Fibroblast of upper back skin (primary cell): ENCODE measurements around the gene LZTS3.
"Not testable (repeated sequence)": the region's sequence is repeated elsewhere in the genome, so short reads cannot be mapped to it uniquely, and the experiment has no call there.

ENCODE experiments used
- DNase-seq: peaks from one replicate; pipeline ENCODE4 v3.0.0-alpha.2; 2013

Gene LZTS3

DNA sequence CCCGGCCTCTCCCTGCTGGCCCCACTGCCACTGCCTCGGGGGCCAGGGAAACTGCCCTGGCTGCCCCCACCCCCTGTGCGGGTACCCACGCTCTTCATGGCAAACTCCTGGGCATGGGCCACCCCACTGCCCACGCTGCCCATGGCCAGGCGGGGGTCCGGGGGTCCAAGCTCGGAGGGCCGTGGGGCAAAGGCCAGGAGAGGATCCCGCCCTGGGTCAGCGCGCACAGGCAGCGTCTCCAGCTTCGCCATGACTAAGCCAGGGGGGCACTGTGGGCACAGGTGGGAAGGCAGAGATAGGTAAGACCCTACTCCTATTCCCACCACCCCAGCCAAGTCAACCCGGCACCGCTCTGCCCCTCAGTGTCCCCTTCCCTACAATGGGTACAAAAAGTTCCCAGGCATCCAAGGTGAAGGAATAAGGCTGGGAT, 6.4 kb downstream of the LZTS3 start:
- no peak for DNase-seq

DNA sequence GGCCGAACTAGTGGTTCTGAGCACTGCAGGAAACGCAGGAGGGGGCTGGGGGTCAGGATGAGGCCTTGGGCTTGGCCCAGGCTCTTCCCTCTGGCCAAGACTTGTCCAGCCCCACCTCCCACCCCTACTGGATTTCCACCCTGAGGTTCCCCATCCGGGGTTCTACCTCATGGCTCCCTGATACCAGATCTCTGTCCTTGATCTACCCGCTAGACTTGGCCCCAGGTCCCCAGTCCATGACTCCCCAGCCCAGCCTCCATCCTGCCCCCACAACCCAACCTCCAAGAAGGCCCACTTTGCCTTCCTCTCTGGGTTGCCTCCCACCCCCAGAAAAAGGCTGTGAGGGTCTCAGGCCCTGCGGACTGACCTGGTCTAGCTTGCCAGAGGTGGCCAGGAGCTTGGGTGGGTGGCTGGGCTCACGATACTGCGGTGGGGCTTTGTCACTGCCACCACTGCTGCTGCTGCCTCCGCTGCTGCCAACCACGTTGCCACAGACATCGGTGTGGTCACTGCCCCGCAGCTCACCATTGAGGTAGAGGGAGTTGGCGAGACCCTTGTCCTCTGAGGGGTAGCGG, 6.9 kb downstream of the LZTS3 start:
- DNase-seq, result no peak

DNA sequence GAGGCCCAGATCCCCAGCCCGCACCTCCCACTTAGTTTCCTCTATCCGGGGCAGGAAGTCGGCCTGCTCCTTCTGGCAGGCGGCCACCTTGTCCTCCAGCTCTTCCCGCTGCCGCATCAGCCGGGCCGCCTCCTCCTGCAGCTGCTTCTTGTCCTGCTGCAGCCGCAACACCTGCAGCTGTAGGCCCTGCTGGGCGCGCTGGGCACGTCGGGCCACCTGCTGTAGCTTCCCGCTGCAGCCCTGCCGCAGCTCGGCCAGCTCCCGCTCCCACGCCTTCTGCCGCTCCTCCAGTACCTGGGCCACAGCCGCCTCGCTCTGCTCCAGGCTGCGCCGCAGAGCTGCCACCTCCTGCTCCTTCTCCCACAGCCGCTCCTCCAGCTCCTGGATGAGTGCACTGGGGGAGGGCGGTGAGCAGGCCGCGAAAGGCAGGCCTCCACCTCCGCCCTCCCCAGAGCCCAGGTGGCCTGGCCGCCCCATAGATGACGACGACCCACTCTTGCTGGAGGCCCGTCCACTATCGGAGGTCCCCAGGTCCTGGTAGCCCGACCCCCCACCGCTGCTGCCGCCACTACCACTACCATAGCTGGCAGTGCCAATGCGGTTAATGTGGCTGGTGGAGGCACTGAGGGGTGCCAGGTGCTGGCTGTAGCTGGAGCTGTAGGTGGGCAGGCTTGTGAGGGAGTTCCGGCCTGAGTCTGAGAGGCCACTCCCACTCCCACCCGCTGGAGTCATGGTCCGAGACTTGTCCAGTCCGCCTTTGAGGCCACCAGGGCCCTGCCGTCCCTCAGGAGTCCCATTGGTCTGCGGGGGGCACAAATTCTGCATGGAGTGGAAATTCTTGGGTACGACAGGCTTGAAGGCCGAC, 7.6 kb downstream of the LZTS3 start:
- peak; percentile 40 for DNase-seq

DNA sequence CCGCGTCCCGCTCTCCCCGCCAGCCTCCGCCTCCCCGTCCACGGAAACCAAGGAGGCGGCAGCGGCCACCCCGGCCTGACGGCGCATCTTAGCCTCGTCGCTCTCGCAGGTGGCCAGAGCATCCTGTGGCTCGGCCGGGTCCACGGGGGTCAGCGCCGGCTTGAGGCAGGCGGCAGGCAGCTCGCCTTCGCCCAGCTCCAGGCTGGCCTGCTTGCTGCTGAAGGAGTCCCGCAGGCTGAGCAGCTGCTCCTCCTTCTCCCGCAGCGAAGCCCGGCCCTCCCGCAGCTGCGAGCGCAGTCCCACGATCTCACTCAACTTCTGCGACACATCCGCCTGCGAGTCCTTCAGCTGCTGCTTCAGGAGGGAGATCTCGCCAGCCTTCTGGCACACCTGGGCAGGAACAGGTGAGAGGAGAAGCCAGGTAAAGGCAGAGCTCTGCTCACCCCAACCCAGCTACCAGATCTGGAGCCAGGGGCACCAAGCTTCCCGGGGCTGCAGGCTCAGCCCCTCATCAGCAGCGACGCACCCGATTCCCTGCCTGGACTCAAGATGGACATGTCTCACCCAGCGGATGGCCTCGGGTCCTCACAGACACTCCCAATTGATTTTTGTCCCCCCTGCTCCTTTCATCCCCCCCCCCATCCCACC, 8.5 kb downstream of the LZTS3 start:
- DNase-seq, result no peak

DNA sequence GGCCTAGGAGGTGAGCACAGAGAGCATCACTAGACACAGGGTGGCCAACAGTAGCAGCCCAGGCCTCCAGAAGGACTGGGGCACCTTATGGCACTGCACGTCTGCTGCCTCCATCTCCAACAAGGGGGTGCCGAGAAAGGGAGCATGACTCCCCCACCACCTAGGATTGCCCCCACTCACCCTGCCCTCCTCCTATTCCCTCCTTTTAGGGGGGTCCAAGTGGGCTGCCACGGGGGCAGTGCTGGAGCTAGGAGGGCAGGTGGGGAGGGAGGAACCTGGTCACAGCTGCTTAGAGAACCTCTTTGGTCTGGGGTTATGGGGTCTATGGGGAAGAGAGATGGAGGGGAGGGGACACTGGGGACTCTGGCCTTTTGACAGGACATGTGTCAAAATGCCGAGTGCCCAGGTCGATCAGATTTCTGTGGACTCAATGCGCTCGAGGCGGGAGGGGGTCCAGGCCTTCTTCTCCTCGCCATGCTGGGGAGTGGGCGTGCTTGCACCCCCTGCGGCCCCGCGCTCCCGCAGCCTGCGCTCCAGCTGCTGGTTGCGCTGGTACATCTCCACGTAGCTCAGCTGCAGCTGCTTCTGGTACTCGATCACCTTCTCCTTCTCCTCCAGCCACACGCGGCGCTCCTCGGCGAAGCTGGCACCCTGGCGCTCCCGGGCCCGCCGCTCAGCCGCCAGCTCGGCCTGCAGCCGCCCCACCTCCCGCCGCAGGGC, 9.1 kb downstream of the LZTS3 start:
- no peak for DNase-seq

DNA sequence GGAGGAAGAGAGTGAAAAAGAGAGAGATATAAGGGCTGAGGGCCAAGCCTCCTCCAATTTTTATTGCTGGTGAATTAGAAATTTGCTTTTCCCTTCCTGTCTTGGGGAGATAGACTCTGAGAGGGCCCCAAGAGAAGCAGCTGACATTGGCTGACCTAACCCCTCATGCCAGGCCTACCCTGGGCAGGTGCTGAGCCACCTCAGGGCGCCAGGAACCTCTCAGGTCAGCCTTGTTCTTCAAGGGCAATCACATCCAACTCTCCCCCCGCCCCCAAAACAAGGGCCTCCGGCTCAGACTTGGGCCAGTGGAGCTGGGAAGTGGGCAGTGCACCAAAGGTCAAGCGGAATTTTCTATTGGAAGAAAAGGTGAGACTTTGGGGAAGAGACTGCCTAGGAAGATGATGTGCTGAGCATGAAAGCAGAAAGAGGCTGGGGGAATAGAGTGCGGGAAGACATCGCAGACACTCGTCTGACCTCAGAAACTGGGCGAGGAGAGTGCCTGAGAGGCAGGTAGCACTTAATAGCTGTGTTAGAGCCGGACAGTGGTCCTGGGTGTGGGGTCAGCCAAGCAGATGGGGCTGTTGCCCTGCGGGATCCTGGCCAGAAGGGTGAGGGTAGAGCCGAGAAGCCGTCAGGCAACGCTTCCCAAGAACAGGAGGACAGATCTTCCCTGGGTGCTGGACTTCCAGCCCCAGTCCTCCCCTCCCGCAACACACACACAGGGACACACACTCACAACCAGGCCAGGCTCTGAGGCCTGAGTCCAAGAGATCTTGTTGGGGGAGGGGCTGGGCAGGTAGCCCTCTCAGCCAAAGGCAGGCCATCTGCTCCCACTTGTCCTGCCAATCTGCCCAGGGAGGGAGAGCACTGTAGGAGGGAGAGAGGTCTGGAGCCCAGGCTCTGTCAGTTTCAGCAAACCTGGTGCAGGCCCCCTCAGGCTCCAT, 10.0 kb downstream of the LZTS3 start:
- no peak for DNase-seq

DNA sequence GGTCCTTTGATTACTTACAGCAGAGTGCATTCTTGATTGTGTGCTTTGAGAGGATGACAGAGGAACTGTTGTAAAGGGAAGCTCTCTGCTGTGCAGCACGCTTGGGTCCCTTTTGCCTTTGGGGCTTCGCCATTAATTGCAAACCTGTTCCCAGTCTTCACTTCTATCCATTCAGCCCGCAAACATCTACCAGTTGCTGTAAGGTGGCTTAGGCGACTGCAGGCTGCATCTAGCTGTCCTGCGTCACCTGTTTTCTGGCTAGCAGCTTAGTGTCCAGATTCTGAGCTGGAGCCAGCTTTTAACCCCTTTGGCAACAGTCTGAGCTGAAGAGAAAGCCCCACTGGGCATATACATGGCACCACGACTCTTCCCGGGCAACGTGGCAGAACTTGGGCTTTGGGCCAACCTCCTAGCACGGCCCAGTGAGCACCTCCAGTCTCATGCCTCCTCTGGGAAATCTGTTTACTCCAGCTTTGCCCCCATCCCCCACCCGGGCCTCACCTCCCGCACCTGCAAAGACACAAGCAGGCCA, 11.2 kb downstream of the LZTS3 start:
- DNase-seq, result no peak

DNA sequence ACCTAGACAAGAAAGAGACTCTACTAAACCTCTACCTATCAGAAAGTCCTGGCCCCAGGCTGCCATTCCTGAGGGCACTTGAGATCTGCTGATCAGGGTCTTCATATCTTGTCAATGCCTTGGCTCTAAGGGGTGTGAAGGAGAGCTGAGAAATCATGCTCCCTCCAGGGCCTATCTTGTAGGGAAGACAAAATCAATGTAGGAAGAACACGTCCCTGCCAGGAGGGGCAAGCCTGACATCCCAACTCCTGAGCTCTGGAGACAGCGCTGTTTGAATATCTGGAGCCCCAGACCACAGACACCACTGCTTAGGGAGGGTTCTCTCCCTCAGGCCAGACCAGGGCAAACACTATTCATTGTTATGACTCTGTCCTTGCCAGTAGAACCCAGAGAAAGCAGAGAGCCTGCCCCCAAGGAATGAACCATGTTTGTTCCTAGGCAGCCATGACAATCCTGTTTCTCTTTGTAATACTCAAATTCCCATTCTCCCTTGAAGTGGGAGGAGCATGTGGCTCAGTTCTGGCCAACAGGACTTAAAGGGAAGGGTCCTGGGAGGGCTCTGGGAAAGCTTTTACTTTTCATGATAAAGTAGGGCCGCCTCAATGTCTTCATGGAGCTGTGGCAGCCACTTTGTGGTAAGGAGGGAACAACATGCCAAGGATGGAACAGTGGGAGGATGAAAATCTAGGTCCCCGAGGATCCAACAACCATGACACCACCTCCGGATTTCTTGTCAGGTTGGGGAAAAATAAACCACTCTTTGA, 11.9 kb downstream of the LZTS3 start:
- DNase-seq, result no peak

DNA sequence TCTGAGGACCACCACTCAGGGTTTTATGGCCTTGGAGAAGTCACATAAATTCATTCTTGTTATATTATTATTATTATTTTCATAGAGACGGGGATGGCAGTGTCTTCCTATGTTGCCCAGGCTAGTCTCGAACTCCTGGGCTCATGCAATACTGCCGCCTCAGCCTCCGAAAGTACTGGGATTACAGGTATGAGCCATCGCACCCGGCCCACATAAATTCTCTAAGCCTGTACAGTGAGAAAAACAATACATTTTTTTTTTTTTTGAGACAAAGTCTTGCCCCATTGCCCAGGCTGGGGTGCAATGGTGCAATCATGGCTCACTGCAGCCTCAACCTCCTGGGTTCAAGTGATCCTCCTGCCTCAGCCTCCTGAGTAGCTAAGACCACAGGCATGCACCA, 12.9 kb downstream of the LZTS3 start:
- DNase-seq, result no peak

DNA sequence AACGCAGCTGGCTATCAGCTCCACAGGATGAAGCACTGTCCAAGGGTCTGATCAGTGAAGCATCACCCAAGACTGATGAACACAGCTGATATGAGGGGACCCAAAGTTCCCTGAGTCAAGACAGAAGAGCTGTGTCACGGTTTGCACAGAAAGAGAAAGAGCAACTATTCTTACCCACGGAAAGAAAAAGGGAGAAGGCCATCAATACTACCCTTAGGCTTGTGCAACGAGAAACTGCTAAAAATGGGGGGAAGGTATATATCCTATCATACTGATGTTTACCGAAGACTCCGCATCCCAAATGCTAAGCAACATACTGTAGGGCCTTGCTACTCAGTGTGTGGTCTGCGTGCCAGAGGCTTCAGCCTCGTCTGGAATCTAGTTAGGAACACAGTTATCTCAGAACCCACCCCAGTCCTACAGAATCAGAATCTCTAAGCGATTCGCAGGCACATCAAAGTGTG, 14.3 kb downstream of the LZTS3 start:
- peak; percentile 15 for DNase-seq

DNA sequence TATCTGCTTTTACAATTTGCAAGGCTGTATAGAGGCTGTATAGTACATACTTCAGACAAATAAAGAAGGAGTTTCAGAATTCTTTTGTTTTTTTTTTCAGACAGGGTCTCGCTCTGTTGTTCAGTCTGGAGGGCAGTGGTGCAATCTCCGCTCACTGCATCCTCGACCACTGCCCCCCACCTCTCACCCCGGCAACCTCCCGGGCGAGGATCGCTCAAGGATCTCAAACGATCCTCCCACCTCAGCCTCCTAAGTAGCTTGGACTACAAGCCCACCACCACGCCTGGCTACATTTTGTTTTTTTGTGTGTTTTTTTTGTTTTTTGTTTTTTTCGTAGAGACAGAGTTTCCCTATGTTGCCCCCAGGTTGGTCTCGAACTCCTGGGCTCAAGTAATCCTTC, 15.5 kb downstream of the LZTS3 start:
- DNase-seq, result no peak

DNA sequence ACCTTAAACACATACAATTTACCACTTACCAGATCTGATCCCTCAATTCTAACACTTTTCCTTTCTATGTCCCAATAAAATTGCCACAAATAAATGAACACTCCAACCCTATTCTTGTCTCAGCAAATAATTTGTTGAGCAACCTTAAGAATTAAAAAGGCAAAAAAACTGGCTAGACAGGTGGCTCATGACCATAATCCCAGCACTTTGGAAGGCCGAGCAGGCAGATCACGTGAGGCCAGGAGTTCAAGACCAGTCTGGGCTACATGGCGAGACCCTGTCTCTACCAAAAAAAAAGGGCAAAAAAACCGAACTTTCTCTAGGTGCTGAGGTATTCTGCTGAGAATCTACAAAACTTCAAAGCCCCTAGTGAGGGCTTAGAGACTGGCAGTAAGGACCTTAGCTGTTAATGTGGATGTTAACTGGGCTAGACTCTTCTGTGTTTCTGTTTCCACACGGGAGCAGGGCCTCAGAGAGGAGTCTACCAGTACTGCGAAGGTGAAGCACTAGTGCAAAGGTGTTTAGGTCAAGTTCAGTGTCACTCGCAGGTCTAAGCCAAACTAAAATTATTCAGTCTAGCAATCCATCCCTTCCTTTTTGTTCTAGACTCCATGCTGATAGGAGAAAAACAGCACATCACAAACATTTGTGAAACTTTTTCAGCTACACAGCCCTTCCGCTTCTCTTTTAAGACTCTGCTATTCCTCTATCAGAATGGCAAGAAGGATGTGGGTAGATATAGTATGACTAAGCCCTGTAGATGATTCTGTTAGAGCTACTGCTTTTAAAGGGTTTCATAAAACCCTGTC, 16.3 kb downstream of the LZTS3 start:
- no peak for DNase-seq

DNA sequence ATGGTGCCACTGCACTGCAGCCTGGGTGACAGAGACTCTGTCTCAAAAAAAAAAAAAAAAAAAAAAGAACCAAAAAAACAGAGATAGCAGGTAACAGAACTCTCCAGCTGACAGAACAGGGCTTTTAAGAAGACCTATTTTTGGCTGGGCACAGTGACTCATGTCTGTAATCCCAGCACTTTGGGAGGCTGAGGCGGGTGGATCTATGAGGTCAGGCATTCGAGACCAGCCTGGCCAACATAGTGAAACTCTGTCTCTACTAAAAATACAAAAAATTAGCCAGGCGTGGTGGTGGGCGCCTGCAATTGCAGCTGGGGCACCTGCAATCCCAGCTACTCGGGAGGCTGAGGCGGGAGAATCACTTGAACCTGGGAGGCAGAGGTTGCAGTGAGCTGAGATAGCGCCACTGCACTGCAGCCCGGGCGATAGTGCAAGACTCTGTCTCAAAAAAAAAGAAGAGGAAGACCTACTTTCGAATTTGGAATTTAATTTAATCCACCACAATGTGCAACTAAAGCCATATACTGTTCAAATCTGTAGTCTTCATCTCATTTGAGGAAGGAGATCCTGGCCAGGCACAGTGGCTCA, 21.2 kb downstream of the LZTS3 start:
- DNase-seq, result not testable (repeated sequence)

DNA sequence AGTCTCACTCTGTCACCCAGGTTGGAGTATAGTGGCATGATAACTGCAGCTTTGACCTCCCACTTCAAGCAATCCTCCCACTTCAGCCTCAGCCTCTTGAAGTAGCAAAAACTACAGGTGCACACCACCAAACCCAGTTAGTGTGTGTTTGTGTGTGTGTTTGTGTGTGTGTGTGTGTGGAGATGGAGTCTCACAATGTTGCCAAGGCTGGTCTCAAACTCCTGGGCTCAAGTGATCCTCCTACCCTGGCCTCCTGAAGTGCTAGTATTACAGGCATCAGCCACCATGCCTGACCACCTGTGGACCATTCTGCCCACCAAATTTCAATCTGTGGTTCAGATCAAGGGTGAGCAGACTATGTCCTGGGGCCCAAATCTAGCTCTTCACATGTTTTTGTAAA, 22.4 kb downstream of the LZTS3 start:
- DNase-seq, result no peak

DNA sequence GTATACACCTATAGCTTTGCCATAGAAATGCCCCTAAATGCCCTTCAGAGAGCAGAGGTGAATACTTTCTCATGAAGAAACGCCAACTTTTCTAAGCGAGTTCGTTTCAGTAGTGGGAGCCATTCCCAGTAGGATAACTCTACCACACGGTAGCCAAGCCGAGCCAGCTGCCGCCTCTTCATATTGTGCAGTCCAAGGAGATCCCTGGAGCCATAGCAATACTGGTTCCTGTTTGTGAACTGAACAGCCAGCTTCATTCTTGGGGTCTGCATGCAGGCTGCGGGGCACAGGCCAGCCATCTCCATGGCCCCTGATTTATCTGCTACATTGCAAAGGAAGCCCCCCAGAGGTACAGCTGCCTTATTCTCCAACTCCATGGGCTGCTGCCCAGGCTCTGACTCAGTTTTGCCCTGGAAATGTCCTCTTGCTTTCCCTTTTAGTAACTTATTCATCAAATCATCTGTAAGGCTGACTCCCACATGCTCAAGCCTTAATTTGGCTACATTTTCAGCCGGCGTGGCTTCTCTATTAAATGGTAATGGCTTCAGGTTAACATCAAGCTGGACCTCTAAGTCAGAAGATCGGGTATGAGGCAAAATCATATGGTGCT, 26.5 kb downstream of the LZTS3 start:
- no peak for DNase-seq

DNA sequence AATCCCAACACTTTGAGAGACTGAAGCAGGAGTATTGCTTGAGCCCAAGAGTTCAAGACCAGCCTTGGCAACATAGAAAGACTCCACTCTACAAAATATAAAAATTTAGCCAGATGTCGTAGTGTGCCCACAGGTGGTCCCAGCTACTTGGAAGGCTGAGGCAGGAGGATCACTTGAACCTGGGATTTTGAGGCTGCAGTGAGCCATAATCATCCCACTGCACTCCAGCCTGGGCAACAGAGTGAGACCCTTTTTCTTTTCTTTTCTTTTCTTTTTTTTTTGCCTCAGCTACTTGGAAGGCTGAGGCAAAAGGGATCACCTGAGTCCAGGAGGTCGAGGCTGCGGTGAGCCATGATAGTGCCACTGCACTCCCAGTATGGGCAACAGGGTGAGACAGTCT, 31.6 kb downstream of the LZTS3 start:
- DNase-seq, result no peak

DNA sequence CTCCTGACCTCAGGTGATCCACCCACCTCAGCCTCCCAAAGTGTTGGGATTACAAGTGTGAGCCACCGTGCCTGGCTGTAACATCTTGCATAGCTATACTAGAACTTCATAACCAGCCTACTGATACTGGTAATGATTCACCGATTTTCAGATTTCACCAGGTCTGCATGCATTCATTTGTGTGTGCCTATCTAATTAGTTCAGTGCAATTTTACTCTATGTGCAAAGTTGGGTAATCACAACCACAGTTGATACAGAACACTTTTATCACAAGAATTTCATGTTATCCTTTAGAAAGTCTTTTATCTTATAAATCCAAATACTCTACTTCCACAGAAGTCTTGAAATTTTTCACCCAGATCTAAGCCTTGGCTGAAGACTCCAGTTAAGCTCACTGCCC, 35.9 kb downstream of the LZTS3 start:
- no peak for DNase-seq

DNA sequence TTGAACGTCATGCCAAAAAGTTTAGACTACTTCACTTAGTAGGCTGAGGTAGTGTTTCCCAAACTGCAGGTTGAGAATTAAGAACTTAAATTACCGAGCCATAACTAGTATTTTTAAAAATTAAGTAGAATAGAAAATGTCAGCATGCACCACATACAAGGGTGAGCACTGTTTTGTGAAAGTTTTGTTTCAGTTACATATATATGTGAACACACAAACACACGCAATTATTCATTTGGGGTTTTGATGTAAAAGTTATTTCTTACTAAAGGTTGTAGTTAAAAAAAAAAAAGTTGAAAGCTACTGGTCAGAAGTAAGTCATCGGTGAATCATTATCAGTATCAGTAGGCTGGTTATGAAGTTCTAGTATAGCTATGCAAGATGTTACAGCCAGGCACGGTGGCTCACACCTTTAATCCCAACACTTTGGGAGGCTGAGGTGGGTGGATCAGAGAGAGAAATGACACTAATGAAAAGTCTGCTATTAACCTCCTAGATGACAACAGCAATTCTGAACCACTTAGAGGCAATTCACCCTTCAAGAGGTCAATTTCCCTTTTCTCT, 37.8 kb downstream of the LZTS3 start:
- DNase-seq, result no peak

DNA sequence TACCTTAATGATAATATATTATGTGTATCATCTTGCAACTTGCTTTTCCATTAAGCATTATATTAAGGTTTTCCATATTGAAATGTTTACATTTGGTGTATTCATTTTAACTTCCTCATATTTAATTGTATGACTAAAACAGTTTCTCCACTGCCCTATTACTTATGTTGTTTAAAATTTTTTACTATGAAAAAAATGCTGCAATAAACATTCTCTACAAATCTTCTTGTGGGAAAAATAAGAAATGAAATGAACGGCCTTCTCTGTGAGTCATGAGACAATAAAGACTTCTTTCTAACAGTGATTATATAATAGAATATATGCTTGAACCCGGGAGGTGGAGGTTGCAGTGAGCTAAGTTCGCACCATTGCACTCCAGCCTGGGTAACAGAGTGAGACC, 39.2 kb downstream of the LZTS3 start:
- DNase-seq, result no peak
